ENCODE data around the gene SPACA6. TPM values are rescaled to one million over a fixed set of nuclear protein-coding genes. Genes with fewer than 3 reads are reported as not detected.

The SPACA6 gene
- total RNA-seq, 1 experiment from 2014 or later, result 3.6 TPM

DNA sequence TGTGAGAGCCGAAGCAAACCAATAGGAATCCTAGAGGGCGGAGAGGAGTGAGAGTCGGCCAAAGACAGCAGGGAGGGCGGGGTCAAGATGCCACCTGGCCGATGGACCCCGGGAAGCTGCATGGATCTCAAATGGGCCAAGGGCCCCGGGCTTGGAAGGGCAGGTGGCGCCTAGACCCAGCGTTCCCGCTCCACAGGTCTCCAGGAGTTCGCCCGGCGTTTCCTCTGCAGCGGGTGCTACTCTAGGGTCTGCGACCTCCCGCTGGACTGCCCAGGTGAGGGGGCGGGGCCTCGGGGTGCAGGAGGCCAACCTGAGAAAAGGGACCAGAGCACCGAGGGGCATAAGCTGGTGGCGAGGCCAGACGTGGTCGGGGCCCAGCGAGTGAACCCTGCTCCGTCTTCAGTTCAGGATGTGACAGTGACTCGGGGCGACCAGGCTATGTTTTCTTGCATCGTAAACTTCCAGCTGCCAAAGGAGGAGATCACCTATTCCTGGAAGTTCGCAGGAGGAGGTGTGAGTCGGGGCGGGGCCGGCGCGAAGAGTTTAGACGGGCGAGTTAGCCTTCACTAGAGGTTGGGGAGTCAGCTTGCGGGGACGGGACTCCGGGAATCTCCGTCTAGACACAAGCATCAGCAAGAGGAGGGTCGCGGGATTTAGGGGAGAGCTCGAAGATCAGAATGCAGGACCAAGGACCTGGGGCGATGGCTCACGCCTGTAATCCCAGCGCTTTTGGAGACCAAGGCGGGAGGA, 9.9 kb downstream of the SPACA6 start:
- peak; percentile 58 to 65 for DNase-seq
- H3K36me3 Mint-ChIP-seq (ENCODE audit: insufficient read depth, unreplicated experiment), result peaks cover 43% of the 10 kb centered on the region
- H3K4me1 ChIP-seq, result peaks cover 12% of the 10 kb centered on the region; the same call in 1 of the 2 replicates
- ChIA-PET POLR2A (interaction anchor here (0.6 to 1.5 kb wide), 2 partner anchors 487 to 1630 kb away, joined by 3 read pairs; partner anchors contain the start of gene PPP2R1A), CTCF (interaction anchor here (0.5 to 1.8 kb wide), 5 partner anchors 15 to 801 kb away, joined by 4 to 10 read pairs (median 7); partner anchors contain the start of gene FPR2)
- H3K36me3 ChIP-seq (ENCODE audit: control insufficient read depth, insufficient read depth, low read length), result no peaks in the 10 kb centered on the region
- intact Hi-C loops (cut with micrococcal nuclease; ENCODE audit: unreplicated experiment), result no loop called here
- BruUV-seq (replicated peaks), result no TSS peak
- peak overlapping the region; percentile 90 for H3K27ac Mint-ChIP-seq (ENCODE audit: unreplicated experiment)
- no peaks in the 10 kb centered on the region for H3K27me3 ChIP-seq (replicated peaks; ENCODE audit: control insufficient read depth, insufficient read depth, low read length)
- no peaks in the 10 kb centered on the region for H3K27me3 Mint-ChIP-seq (ENCODE audit: insufficient read depth, unreplicated experiment)
- peak overlapping the region; percentile 54 for H3K4me3 ChIP-seq (ENCODE audit: low read depth, low read length)
- peaks cover 12% of the 10 kb centered on the region for H3K4me1 Mint-ChIP-seq (ENCODE audit: low read depth, unreplicated experiment)
- no peaks in the 10 kb centered on the region for H3K9me3 ChIP-seq
- peak overlapping the region; percentile 85 for H3K4me3 Mint-ChIP-seq (ENCODE audit: unreplicated experiment)
- TF ChIP-seq, protein P1, sequence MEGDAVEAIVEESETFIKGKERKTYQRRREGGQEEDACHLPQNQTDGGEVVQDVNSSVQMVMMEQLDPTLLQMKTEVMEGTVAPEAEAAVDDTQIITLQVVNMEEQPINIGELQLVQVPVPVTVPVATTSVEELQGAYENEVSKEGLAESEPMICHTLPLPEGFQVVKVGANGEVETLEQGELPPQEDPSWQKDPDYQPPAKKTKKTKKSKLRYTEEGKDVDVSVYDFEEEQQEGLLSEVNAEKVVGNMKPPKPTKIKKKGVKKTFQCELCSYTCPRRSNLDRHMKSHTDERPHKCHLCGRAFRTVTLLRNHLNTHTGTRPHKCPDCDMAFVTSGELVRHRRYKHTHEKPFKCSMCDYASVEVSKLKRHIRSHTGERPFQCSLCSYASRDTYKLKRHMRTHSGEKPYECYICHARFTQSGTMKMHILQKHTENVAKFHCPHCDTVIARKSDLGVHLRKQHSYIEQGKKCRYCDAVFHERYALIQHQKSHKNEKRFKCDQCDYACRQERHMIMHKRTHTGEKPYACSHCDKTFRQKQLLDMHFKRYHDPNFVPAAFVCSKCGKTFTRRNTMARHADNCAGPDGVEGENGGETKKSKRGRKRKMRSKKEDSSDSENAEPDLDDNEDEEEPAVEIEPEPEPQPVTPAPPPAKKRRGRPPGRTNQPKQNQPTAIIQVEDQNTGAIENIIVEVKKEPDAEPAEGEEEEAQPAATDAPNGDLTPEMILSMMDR (IDR thresholded peaks at IDR 0.05; ENCODE audit: insufficient read depth in 1 of 2, low read depth in 1 of 2, low read length in 1 of 2, severe bottlenecking in 1 of 2, unreplicated experiment in 1 of 2), result no peak
- peaks cover 19% of the 10 kb centered on the region for H3K9me3 Mint-ChIP-seq (ENCODE audit: unreplicated experiment)

DNA sequence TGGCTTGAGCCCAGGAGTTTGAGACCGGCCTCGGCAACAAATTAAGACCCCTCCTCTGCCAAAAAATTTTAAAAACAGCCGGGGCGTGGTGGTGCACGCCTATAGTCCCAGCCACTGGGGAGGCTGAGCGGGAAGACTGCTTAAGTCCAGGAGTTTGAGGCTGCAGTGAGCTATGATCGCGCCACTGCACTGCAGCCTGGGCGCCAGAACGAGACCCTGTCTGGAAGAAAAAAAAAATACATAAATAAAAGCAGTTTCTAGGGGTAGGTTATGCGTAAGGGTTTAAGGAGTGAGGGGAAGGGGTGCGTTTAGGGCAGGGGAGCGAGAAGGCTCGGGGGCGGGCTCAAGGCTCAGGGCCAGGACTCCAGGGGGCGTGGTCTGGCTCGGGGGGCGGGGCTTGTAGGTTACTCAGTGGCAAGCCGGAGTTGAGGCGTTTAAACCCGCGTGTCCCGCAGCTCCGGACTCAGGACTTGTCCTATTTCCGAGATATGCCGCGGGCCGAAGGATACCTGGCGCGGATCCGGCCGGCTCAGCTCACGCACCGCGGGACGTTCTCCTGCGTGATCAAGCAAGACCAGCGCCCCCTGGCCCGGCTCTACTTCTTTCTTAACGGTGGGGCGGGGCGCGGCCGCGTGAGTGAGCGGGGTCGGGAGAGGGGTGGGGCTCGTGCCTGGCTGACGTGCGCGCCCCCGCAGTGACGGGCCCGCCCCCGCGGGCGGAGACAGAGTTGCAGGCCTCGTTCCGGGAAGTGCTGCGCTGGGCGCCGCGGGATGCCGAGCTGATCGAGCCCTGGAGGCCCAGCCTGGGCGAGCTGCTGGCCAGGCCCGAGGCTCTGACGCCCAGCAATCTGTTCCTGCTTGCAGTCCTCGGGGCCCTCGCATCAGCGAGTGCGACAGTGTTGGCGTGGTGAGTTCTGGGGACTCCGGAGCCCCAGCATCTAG, 10.7 kb downstream of the SPACA6 start:
- Histone ChIP-seq H3K4me1 (peaks cover 12% of the 10 kb centered on the region; the same call in 1 of the 2 replicates), H3K4me3 (ENCODE audit: low read depth, low read length) (peak overlapping the region; percentile 54), H3K27me3 (replicated peaks; ENCODE audit: control insufficient read depth, insufficient read depth, low read length) (no peaks in the 10 kb centered on the region), H3K36me3 (ENCODE audit: control insufficient read depth, insufficient read depth, low read length) (no peaks in the 10 kb centered on the region), H3K9me3 (no peaks in the 10 kb centered on the region)
- CTCF ChIA-PET, result interaction anchor here (0.6 to 1.8 kb wide), 8 partner anchors 15 to 336 kb away, joined by 3 to 10 read pairs (median 4); partner anchors contain the start of gene FPR2
- TF ChIP-seq, protein P1 (IDR thresholded peaks at IDR 0.05; ENCODE audit: insufficient read depth in 1 of 2, low read depth in 1 of 2, low read length in 1 of 2, severe bottlenecking in 1 of 2, unreplicated experiment in 1 of 2), result peak; percentile 45 to 54
- Mint-ChIP-seq H3K27me3 (ENCODE audit: insufficient read depth, unreplicated experiment) (no peaks in the 10 kb centered on the region), H3K27ac (ENCODE audit: unreplicated experiment) (peak overlapping the region; percentile 90), H3K9me3 (ENCODE audit: unreplicated experiment) (peaks cover 19% of the 10 kb centered on the region), H3K4me3 (ENCODE audit: unreplicated experiment) (peak overlapping the region; percentile 85), H3K36me3 (ENCODE audit: insufficient read depth, unreplicated experiment) (peaks cover 37% of the 10 kb centered on the region), H3K4me1 (ENCODE audit: low read depth, unreplicated experiment) (peaks cover 12% of the 10 kb centered on the region)
- intact Hi-C loops (cut with micrococcal nuclease; ENCODE audit: unreplicated experiment), result loop anchor here (1.0 kb wide), 1 partner anchor 15 kb away; no protein-coding TSS in a partner anchor
- POLR2A ChIA-PET, result interaction anchor here (0.6 to 1.5 kb wide), 4 partner anchors 109 to 486 kb away, joined by 3 to 5 read pairs (median 3); partner anchors contain the start of gene PPP2R1A
- peak; percentile 96 for DNase-seq
- BruUV-seq (replicated peaks), result no TSS peak
